Gastrocnemius medialis (tissue), 4 donors: ENCODE measurements around the gene CFDP1.

ENCODE experiments used
- CTCF ChIP-seq, 5 experiments: fragments of 450-650 bp in 3 of 5; fragments of 200-600 bp in 2 of 5; sonication (generic) in 2 of 5; IDR thresholded peaks in 4 of 5; conservative IDR thresholded peaks in 1 of 5; 1 replicate in 4 of 5; 2 replicates in 1 of 5; pipeline ENCODE4 v1.5.1; 2016 to 2019; ENCODE audit warnings: antibody characterized with exemption in 5 of 5, mild to moderate bottlenecking in 3 of 5, moderate library complexity in 3 of 5
- POLR2A ChIP-seq, 2 donors: fragments of 450-650 bp; IDR thresholded peaks; one replicate each; pipeline ENCODE4 v1.6.1; 2017; ENCODE audit warnings: antibody characterized with exemption in 2 of 2, mild to moderate bottlenecking in 2 of 2, moderate library complexity in 2 of 2

GRCh38 chr16:75318737-75319136, 114.6 kb downstream of the CFDP1 start:
- TF ChIP-seq CTCF (IDR thresholded peaks at IDR 0.05 in 4 of 5, conservative IDR thresholded peaks at IDR 0.05 in 1 of 5) (no peak), POLR2A (IDR thresholded peaks at IDR 0.05) (no peak)
